Activated T-helper 2 cell treated with anti-CD3 and anti-CD28 coated beads, Interferon-gamma antibody, Interleukin-2, Interleukin-4, amounts not matched to agents 10 μg/mL and 5 μg/mL and 100 μg/mL, durations not matched to agents 14 hours and 24 hours and 36 hours (primary cell): ENCODE measurements around the gene TKTL1. TPM values are rescaled to one million over a fixed set of nuclear protein-coding genes. Genes with fewer than 3 reads are reported as not detected.

Source experiments
- DNase-seq: peaks from one replicate; pipeline ENCODE4 v3.0.0; 2021; ENCODE audit warnings: low spot score
- H3K27ac Mint-ChIP-seq: one replicate; pipeline ENCODE4 v1.8.0; 2021; ENCODE audit warnings: mixed read lengths
- H3K27me3 Mint-ChIP-seq: one replicate; pipeline ENCODE4 v1.8.0; 2021; ENCODE audit warnings: low read depth, mixed read lengths
- H3K36me3 Mint-ChIP-seq: one replicate; pipeline ENCODE4 v1.8.0; 2021; ENCODE audit warnings: low read depth, mixed read lengths
- H3K4me1 Mint-ChIP-seq: one replicate; pipeline ENCODE4 v1.8.0; 2021; ENCODE audit warnings: low read depth, mixed read lengths
- H3K4me3 Mint-ChIP-seq: one replicate; pipeline ENCODE4 v1.8.0; 2021; ENCODE audit warnings: low read depth, mild to moderate bottlenecking, moderate library complexity, mixed read lengths
- H3K9me3 Mint-ChIP-seq: one replicate; pipeline ENCODE4 v1.8.0; 2021; ENCODE audit warnings: mixed read lengths
- intact Hi-C: fragments of 100-400 bp; cut with micrococcal nuclease; formaldehyde crosslinking; loops from one replicate; pipeline ENCODE4 v1.15.1; 2023
- total RNA-seq: library from RNA; stranded (reverse); gene quantifications from 2 replicates; pipeline ENCODE4 v1.2.3, GENCODE V29; 2022

The TKTL1 gene
- total RNA-seq, 1 donor from 2014 or later, result 0.07 TPM

DNA sequence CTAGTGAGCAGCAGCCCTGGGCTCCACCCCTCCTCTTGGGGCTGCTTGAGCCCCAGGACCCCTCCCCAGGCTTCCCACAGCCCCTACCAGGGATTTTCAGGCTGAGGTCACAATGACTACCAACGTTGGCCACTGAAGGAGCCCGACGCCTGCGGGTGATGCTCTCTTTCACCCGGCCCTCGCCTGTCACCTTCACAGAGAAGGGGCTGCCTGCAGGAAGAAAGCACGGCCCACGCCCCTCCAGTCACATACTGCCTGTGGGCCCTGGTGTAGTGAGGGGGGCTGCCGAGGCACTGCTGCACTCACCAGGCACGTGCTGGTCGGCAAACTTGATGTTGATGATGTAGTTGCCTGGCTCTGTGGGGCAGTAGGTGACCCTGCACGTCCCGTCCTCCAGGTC lies 56.9 kb downstream of the TKTL1 start:
- Mint-ChIP-seq H3K27ac (no peak overlapping the region), H3K4me1 (peaks cover 6% of the 10 kb centered on the region), H3K36me3 (peaks cover 50% of the 10 kb centered on the region), H3K9me3 (no peaks in the 10 kb centered on the region), H3K27me3 (no peaks in the 10 kb centered on the region), H3K4me3 (no peak overlapping the region)
- no peak for DNase-seq
- intact Hi-C loops, result no loop called here

DNA sequence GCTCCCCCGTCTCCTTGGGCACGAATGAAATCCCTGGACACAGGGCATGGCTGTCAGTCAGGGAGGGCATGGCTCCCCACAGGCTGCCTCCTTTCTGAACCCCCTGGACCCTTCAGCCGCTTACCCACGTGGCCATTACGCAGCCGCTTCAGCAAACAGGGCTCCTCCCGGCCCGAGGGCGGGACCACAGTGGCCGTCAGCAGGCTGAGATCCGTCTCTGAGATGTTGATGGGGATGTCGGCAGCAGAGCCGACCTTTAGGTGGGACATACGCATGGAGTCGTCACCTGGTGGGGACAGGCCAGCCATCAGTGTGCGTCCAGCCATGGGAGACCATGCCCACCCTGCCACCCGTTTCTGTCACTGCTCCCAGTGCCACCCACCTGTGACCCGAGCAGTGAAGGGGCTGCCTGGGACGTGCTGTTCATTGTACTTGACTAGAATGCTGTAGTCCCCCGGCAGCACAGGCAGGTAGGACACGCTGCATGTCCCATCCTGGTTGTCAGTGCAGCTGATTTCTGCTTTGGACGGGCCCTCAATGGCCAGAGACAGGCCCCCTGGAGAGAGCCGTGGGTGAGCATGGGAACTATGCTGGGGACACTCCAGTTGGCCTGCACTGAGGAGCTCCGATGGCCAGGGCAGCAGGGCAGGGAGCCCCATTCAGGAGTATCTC lies 57.7 kb downstream of the TKTL1 start:
- no peak for DNase-seq
- peaks cover 53% of the 10 kb centered on the region for H3K36me3 Mint-ChIP-seq
- intact Hi-C loops, result no loop called here
- H3K4me1 Mint-ChIP-seq, result peaks cover 4% of the 10 kb centered on the region
- no peaks in the 10 kb centered on the region for H3K27me3 Mint-ChIP-seq
- H3K9me3 Mint-ChIP-seq, result no peaks in the 10 kb centered on the region
- no peak overlapping the region for H3K4me3 Mint-ChIP-seq
- H3K27ac Mint-ChIP-seq, result no peak overlapping the region

DNA sequence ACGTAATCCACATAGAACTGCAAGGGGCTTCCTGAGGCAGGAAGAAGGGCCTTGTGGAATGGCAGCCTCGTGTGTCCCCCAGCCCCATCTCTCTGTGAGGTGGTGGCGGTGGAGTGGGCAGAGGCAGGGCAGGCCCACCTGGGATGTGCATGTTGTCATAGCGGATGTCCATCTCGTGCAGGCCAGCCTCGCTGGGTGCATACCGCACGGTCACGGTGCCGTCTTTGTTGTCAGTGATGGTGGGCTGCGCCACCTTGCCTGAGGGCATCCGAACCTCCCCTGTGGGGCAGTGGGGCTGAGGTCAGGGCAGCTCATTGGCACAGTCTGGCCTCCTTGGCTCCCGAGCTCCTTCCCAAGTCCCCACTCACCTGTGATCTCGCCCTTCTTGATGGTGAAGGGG lies 58.4 kb downstream of the TKTL1 start:
- H3K27ac Mint-ChIP-seq, result no peak overlapping the region
- intact Hi-C loops, result no loop called here
- no peaks in the 10 kb centered on the region for H3K27me3 Mint-ChIP-seq
- H3K4me3 Mint-ChIP-seq, result no peak overlapping the region
- no peak for DNase-seq
- peaks cover 4% of the 10 kb centered on the region for H3K4me1 Mint-ChIP-seq
- peaks cover 57% of the 10 kb centered on the region for H3K36me3 Mint-ChIP-seq
- H3K9me3 Mint-ChIP-seq, result no peaks in the 10 kb centered on the region

DNA sequence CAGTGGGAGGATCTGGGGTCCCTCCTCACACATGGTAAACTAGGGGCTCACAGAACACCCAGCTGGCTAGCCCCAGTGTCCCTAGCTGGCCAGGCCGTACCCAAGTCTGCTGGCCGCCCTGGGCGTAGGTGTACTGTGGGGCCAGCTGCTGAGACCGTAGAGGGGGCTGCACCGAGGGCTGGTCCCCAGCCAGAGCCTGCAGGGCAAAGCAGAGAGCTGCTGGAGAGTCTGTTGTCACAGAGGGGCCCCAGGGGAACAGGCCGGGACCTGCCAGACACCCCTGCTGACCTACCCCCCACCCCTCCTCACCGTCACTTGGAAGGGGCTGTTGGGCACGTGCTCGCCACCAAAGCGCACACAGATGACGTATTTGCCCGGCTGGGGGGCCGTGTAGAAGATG lies 58.9 kb downstream of the TKTL1 start:
- H3K27ac Mint-ChIP-seq, result no peak overlapping the region
- intact Hi-C loops, result no loop called here
- H3K36me3 Mint-ChIP-seq, result peaks cover 54% of the 10 kb centered on the region
- no peaks in the 10 kb centered on the region for H3K27me3 Mint-ChIP-seq
- peaks cover 4% of the 10 kb centered on the region for H3K4me1 Mint-ChIP-seq
- DNase-seq, result no peak
- H3K9me3 Mint-ChIP-seq, result no peaks in the 10 kb centered on the region
- H3K4me3 Mint-ChIP-seq, result no peak overlapping the region

DNA sequence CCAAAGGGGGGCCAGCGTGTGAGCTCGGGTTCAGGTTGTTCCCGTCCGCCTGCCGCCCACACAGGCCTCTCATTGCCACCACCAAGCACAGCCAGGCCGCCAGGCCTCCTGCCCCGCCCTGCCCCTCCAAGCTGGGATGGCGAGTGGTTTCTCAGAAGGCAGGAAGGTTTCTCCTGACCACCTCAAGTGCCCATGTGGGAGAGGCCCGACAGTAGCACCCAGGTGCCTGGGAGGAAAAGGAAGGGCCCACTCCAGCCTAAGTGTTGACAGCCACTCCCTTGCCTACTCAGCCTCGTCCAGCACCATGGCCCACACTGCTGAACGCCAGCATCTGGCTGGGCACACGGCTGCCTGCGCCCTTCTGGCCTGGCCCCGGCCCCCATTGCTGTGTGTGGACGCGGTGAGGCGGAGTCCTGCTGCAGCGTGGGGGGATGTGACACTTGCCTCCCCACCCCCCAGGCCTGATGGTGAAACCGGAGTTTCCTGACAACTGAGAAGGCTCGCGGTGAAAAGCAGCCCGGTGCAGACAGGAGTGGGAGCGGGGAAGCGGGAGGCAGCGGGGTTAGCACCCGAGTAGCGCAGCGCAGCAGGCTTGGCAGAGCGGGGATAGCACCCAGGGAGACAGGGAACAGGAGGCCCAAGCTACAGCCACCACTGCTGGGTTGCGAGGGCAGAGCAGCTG lies 59.6 kb downstream of the TKTL1 start:
- Mint-ChIP-seq H3K36me3 (peaks cover 52% of the 10 kb centered on the region), H3K4me1 (peaks cover 4% of the 10 kb centered on the region), H3K4me3 (no peak overlapping the region), H3K9me3 (no peaks in the 10 kb centered on the region), H3K27ac (no peak overlapping the region), H3K27me3 (no peaks in the 10 kb centered on the region)
- intact Hi-C loops, result no loop called here
- DNase-seq, result no peak

DNA sequence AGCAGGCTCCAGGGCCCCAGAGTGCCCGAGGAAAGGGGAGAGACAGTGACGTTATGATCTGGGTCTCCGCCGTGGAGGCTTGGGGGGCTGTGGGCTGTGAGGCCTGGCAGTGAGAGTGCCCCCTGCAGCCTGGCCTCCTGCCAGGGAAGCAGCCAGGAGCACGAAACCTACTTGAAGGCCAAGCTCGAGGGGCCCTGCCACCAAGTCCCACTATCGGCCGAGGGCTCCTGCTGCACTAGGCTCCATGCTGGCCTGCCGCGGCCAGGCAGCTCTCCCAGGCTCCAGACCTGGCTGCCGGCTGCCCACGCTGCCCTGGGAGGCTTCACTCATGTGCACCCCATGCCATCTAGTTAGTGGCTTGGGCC lies 60.2 kb downstream of the TKTL1 start:
- Mint-ChIP-seq H3K27me3 (no peaks in the 10 kb centered on the region), H3K4me1 (peaks cover 4% of the 10 kb centered on the region), H3K36me3 (peaks cover 52% of the 10 kb centered on the region), H3K27ac (no peak overlapping the region), H3K9me3 (no peaks in the 10 kb centered on the region), H3K4me3 (no peak overlapping the region)
- DNase-seq, result no peak
- intact Hi-C loops, result no loop called here

DNA sequence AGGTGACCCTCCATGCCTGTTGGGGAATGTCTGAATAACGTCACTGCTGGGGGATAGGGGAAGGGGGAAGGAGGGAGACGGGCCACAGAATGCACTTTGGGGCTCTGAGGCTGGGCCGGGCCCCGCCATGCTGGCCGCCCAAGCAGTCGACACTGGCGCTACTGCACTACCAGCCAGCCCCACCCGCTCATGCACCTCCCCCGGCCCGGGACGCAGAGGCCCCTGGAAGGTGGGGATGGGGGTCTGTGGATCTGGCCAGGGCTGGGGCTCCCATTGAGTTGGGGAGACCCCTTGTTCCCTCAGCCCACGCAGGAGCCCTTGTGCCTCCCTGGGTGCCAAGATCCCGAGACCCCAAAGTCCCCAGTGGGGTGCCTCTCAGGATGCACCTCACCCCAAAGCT lies 61.0 kb downstream of the TKTL1 start:
- Mint-ChIP-seq H3K27me3 (no peaks in the 10 kb centered on the region), H3K36me3 (peaks cover 57% of the 10 kb centered on the region), H3K4me3 (no peak overlapping the region), H3K4me1 (peaks cover 4% of the 10 kb centered on the region), H3K9me3 (no peaks in the 10 kb centered on the region), H3K27ac (no peak overlapping the region)
- no peak for DNase-seq
- intact Hi-C loops, result no loop called here

DNA sequence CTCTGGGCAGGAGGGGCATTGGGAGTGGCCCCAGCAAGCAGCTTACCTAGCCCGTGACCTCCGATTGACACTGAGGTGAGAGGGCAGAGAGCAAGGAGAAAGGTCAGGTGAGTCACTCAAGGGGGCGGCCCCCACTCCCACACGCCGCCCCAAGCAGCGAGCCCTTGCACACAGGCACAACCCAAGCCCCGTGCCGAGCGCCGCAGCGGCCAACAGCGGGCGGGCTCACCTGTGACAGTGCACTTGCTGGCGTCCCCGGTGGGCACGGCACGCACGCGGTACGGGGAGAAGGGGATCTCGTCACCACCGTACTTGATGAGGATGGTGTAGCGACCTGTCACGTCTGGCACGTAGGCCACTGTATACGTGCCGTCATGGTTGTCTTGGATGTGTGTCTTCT lies 61.6 kb downstream of the TKTL1 start:
- no peaks in the 10 kb centered on the region for H3K27me3 Mint-ChIP-seq
- H3K27ac Mint-ChIP-seq, result no peak overlapping the region
- peaks cover 6% of the 10 kb centered on the region for H3K4me1 Mint-ChIP-seq
- intact Hi-C loops, result no loop called here
- peaks cover 58% of the 10 kb centered on the region for H3K36me3 Mint-ChIP-seq
- no peak overlapping the region for H3K4me3 Mint-ChIP-seq
- H3K9me3 Mint-ChIP-seq, result no peaks in the 10 kb centered on the region
- no peak for DNase-seq

DNA sequence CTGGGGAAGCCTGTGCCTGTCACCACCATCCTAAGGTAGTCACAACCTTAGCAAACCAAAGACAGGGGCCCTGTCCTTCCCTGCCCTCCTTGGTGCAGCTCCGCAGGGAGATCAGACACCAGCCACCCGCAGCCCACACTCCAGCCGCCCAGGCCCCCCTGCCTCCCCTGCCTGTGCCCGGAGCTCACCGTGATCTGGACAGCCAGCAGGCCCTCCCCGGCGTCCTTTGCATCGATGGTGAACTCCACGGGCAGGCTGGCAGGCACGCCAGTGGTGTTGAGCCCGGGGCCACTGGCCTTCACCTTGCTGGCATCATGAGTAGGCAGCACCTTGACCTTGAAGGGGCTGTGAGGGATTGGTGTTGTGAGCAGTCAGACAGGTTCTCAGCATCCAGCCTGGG lies 62.4 kb downstream of the TKTL1 start:
- peaks cover 63% of the 10 kb centered on the region for H3K36me3 Mint-ChIP-seq
- H3K9me3 Mint-ChIP-seq, result no peaks in the 10 kb centered on the region
- no peak for DNase-seq
- no peak overlapping the region for H3K27ac Mint-ChIP-seq
- H3K4me3 Mint-ChIP-seq, result no peak overlapping the region
- peaks cover 9% of the 10 kb centered on the region for H3K4me1 Mint-ChIP-seq
- no peaks in the 10 kb centered on the region for H3K27me3 Mint-ChIP-seq
- intact Hi-C loops, result no loop called here

DNA sequence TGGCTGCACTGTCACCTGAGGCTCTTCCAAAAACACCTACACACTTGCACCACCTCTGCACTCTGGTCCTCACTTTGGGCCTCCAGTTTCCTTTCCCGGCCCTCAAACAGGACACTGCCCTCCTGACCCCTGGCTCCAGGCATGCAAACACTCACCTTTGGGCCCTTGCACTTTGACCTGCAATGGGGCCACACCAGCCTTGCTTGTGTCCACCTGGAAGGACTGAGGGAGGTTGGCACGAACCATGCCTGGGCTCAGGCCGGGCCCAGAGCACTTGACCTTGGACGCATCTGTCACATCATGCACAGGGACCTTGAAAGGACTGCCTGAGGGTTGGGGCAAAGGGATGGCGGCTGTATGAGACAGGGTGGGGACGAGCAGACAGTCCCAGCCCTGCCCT lies 63.2 kb downstream of the TKTL1 start:
- intact Hi-C loops, result no loop called here
- Mint-ChIP-seq H3K9me3 (no peaks in the 10 kb centered on the region), H3K4me3 (no peak overlapping the region), H3K36me3 (peaks cover 60% of the 10 kb centered on the region), H3K27ac (peak overlapping the region; percentile 12), H3K4me1 (peaks cover 8% of the 10 kb centered on the region), H3K27me3 (no peaks in the 10 kb centered on the region)
- no peak for DNase-seq

DNA sequence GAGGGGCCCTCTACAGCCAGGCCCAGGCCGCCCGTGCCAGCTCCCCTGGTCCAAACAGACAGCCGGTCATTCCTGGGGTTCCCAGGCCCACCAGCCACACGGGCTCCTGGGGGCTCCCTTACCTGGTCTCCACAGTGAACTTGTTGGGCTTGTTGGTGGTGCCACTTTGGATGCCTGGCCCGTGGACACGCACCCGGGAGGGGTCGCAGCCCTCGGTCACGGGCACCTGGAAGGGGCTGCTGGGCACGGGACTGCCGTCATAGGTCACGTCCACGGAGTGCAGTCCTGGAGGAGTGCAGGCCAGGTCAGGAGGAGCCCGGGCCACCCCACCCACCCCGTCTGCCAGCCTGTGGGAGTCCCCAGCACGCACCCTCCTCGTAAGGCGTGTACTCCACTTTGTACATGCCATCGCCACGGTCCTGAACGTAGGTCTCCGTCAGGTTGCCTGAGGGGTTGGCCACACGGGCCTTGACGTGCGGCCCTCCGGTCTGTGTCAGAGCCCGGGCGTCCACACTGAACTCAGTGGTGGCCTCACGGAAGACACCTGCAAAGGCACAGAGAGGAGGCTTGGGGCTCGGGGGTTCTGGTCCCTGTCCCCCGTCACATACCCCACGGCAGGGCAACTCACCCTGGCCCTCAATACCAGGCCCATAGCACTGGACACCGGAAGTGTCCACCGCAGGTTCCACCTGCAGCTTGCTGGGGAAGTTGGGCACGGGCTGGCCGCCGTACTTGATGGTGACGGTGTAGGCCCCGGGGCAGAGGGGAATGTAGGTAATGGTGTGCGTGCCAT lies 64.0 kb downstream of the TKTL1 start:
- H3K9me3 Mint-ChIP-seq, result no peaks in the 10 kb centered on the region
- H3K27me3 Mint-ChIP-seq, result no peaks in the 10 kb centered on the region
- H3K27ac Mint-ChIP-seq, result no peak overlapping the region
- H3K36me3 Mint-ChIP-seq, result peaks cover 57% of the 10 kb centered on the region
- no peak overlapping the region for H3K4me3 Mint-ChIP-seq
- intact Hi-C loops, result no loop called here
- H3K4me1 Mint-ChIP-seq, result peaks cover 8% of the 10 kb centered on the region
- no peak for DNase-seq

DNA sequence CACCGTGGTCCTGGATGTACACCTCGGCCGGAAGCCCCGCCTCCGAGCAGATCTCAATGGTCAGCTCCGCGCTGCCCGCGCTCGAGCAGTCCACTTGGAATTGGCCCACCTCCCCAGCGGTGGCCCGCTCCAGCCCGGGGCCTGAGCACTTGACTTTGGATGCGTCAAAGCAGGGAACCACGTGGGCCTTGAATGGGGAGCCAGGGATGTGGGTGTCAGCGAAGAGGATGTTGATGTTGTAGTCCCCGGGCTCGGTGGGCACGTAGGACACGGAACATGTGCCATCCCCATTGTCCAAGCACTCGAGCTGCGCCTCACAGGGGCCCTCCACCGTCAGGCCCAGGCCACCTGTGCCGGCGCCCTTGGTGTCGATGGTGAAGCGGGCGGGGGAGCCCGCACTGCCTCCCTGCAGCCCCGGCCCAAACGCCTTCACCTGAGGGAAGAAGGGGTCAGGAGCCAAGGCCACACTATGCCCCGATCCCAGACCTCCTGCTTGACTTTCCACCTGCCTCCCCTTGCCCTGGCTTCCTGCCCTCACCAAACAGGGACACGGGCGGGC lies 64.6 kb downstream of the TKTL1 start:
- DNase-seq, result no peak
- H3K27me3 Mint-ChIP-seq, result no peaks in the 10 kb centered on the region
- intact Hi-C loops, result no loop called here
- peaks cover 8% of the 10 kb centered on the region for H3K4me1 Mint-ChIP-seq
- H3K4me3 Mint-ChIP-seq, result no peak overlapping the region
- no peaks in the 10 kb centered on the region for H3K9me3 Mint-ChIP-seq
- no peak overlapping the region for H3K27ac Mint-ChIP-seq
- H3K36me3 Mint-ChIP-seq, result peaks cover 63% of the 10 kb centered on the region
